Breast epithelium (tissue), 3 donors: ENCODE data around the gene PPP1R1C.

ENCODE experiments used
- POLR2A ChIP-seq: fragments of 450-650 bp; IDR thresholded peaks from one replicate; pipeline ENCODE4 v1.6.1; 2016; ENCODE audit warnings: antibody characterized with exemption, mild to moderate bottlenecking, moderate library complexity
- POLR2AphosphoS5 ChIP-seq, 3 donors: sonication (generic); formaldehyde crosslinking; IDR thresholded peaks; one replicate each; pipeline ENCODE4 v1.6.1; 2017; ENCODE audit warnings: antibody characterized with exemption in 3 of 3
- TF ChIP-seq, protein P1 (sequence below), 3 donors: fragments of 450-650 bp; IDR thresholded peaks; one replicate each; pipeline ENCODE4 v1.5.1; 2016 to 2017; ENCODE audit warnings: antibody characterized with exemption in 3 of 3, mild to moderate bottlenecking in 3 of 3, moderate library complexity in 3 of 3

GRCh38 chr2:181991171-181991885 lies 5.7 kb downstream of the PPP1R1C start:
- TF ChIP-seq, protein P1, sequence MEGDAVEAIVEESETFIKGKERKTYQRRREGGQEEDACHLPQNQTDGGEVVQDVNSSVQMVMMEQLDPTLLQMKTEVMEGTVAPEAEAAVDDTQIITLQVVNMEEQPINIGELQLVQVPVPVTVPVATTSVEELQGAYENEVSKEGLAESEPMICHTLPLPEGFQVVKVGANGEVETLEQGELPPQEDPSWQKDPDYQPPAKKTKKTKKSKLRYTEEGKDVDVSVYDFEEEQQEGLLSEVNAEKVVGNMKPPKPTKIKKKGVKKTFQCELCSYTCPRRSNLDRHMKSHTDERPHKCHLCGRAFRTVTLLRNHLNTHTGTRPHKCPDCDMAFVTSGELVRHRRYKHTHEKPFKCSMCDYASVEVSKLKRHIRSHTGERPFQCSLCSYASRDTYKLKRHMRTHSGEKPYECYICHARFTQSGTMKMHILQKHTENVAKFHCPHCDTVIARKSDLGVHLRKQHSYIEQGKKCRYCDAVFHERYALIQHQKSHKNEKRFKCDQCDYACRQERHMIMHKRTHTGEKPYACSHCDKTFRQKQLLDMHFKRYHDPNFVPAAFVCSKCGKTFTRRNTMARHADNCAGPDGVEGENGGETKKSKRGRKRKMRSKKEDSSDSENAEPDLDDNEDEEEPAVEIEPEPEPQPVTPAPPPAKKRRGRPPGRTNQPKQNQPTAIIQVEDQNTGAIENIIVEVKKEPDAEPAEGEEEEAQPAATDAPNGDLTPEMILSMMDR (IDR thresholded peaks at IDR 0.05) = no peak
- TF ChIP-seq POLR2A (no peak), POLR2AphosphoS5 (IDR thresholded peaks at IDR 0.05) (no peak)
